ENCODE measurements around the gene TTLL3. TPM values are rescaled to one million over a fixed set of nuclear protein-coding genes. Genes with fewer than 3 reads are reported as not detected.
A peak's percentile ranks its signal among the peaks of the same experiment; 100 is the strongest.
"Not testable (repeated sequence)": the region's sequence is repeated elsewhere in the genome, so short reads cannot be mapped to it uniquely, and the experiment has no call there.

Gene TTLL3
- total RNA-seq, 3 donors from 2014 or later (not counting 1 experiment from before 2014, with no cell fraction given): 133 to 137 (median 136) TPM

- no peak for TF ChIP-seq CTCF (IDR thresholded peaks at IDR 0.05)
- Histone ChIP-seq H3K4me1 (ENCODE audit: control insufficient read depth, insufficient read depth, low read length) (peaks cover 36% of the 10 kb centered on the region), H3K9me3 (ENCODE audit: control insufficient read depth, insufficient read depth, low read length) (no peaks in the 10 kb centered on the region), H3K27ac (ENCODE audit: low read length) (no peak overlapping the region), H3K36me3 (ENCODE audit: control insufficient read depth, insufficient read depth, low read length) (no peaks in the 10 kb centered on the region), H3K27me3 (ENCODE audit: control insufficient read depth, insufficient read depth, low read length) (no peaks in the 10 kb centered on the region), H3K4me3 (ENCODE audit: low read length) (peak overlapping the region; percentile 31)
- no peak for ATAC-seq
- WGBS (ENCODE audit: insufficient coverage): 86% methylated on average over 5 of the region's 5 CpGs
- peak overlapping the region in 1 of 2 donors; percentile 84 for H3K27ac Mint-ChIP-seq
- H3K4me1 Mint-ChIP-seq: peaks cover 35 to 49% of the 10 kb centered on the region in 2 donors
- intact Hi-C loops (cut with micrococcal nuclease): loop anchor here (2.0 kb wide), 1 partner anchor 18 kb away; no protein-coding TSS in a partner anchor
- H3K27me3 Mint-ChIP-seq (ENCODE audit: low read depth in 2 of 2): no peaks in the 10 kb centered on the region
- H3K9me3 Mint-ChIP-seq: no peaks in the 10 kb centered on the region
- no peaks in the 10 kb centered on the region for H3K36me3 Mint-ChIP-seq
- DNase-seq: no peak
- H3K4me3 Mint-ChIP-seq: peak overlapping the region; percentile 77
Measured at GRCh38 chr3:9769012-9769411, 41.0 kb upstream of the TTLL3 start.

- no peak for TF ChIP-seq CTCF (IDR thresholded peaks at IDR 0.05)
Measured at GRCh38 chr3:9769426-9770275, 40.4 kb upstream of the TTLL3 start, which contains the start of gene CAMK1. TSS of gene CAMK1 (minus strand) at chr3:9769947. CDS start at chr3:9767749, 2,198 bp downstream.

GRCh38 chr3:9770276-9770812 lies 39.7 kb upstream of the TTLL3 start:
- peak overlapping the region in 1 of 2 donors; percentile 84 for H3K27ac Mint-ChIP-seq
- H3K36me3 ChIP-seq (ENCODE audit: control insufficient read depth, insufficient read depth, low read length): no peaks in the 10 kb centered on the region
- H3K9me3 ChIP-seq (ENCODE audit: control insufficient read depth, insufficient read depth, low read length): no peaks in the 10 kb centered on the region
- H3K27ac ChIP-seq (ENCODE audit: low read length): no peak overlapping the region
- no peaks in the 10 kb centered on the region for H3K27me3 Mint-ChIP-seq (ENCODE audit: low read depth in 2 of 2)
- peak overlapping the region; percentile 86 for H3K4me3 Mint-ChIP-seq
- intact Hi-C loops (cut with micrococcal nuclease): no loop called here
- 38% methylated on average over 14 of the region's 15 CpGs for WGBS (ENCODE audit: insufficient coverage)
- peaks cover 36% of the 10 kb centered on the region for H3K4me1 ChIP-seq (ENCODE audit: control insufficient read depth, insufficient read depth, low read length)
- no peaks in the 10 kb centered on the region for H3K36me3 Mint-ChIP-seq
- H3K9me3 Mint-ChIP-seq: no peaks in the 10 kb centered on the region
- H3K4me1 Mint-ChIP-seq: peaks cover 35 to 49% of the 10 kb centered on the region in 2 donors
- TF ChIP-seq CTCF (IDR thresholded peaks at IDR 0.05): no peak
- peak overlapping the region; percentile 31 for H3K4me3 ChIP-seq (ENCODE audit: low read length)
- H3K27me3 ChIP-seq (ENCODE audit: control insufficient read depth, insufficient read depth, low read length): no peaks in the 10 kb centered on the region
- ATAC-seq: peak in 1 of 3 donors; percentile 22
- no peak for DNase-seq

More at GRCh38 chr3:9769426-9770275, 40.4 kb upstream of the TTLL3 start, which contains the start of gene CAMK1:
- peaks cover 36% of the 10 kb centered on the region for H3K4me1 ChIP-seq (ENCODE audit: control insufficient read depth, insufficient read depth, low read length)
- no peak within 1 kb of the TSS for H3K27ac ChIP-seq (ENCODE audit: low read length)
- peak; percentile 57 to 64 for DNase-seq
- Mint-ChIP-seq H3K4me3 (peak within 1 kb of the TSS; percentile 86), H3K9me3 (no peaks in the 10 kb centered on the region), H3K4me1 (peaks cover 35 to 49% of the 10 kb centered on the region in 2 donors), H3K36me3 (no peaks in the 10 kb centered on the region), H3K27me3 (ENCODE audit: low read depth in 2 of 2) (no peaks in the 10 kb centered on the region), H3K27ac (peak within 1 kb of the TSS in 1 of 2 donors; percentile 84)
- peak; percentile 89 to 97 (median 96) for ATAC-seq
- H3K9me3 ChIP-seq (ENCODE audit: control insufficient read depth, insufficient read depth, low read length): no peaks in the 10 kb centered on the region
- H3K36me3 ChIP-seq (ENCODE audit: control insufficient read depth, insufficient read depth, low read length): no peaks in the 10 kb centered on the region
- intact Hi-C loops (cut with micrococcal nuclease): loop anchor here (2.0 kb wide), 1 partner anchor 19 kb away; no protein-coding TSS in a partner anchor
- WGBS (ENCODE audit: insufficient coverage): 16% methylated on average over 49 of the region's 49 CpGs
- H3K27me3 ChIP-seq (ENCODE audit: control insufficient read depth, insufficient read depth, low read length): no peaks in the 10 kb centered on the region
- H3K4me3 ChIP-seq (ENCODE audit: low read length): peak within 1 kb of the TSS; percentile 31

- not testable (repeated sequence) for H3K36me3 ChIP-seq (ENCODE audit: control insufficient read depth, insufficient read depth, low read length)
Measured at GRCh38 chr3:9771007-9771406, 39.1 kb upstream of the TTLL3 start.

More at GRCh38 chr3:9771007-9771406, 39.1 kb upstream of the TTLL3 start:
- peaks cover 36% of the 10 kb centered on the region for H3K4me1 ChIP-seq (ENCODE audit: control insufficient read depth, insufficient read depth, low read length)
- 100% methylated on average over 1 of the region's 2 CpGs for WGBS (ENCODE audit: insufficient coverage)
- Mint-ChIP-seq H3K27ac (peak overlapping the region in 1 of 2 donors; percentile 84), H3K4me1 (peaks cover 35 to 47% of the 10 kb centered on the region in 2 donors), H3K4me3 (peak overlapping the region; percentile 86)
- DNase-seq; H3K27me3 ChIP-seq (ENCODE audit: control insufficient read depth, insufficient read depth, low read length); H3K9me3 ChIP-seq (ENCODE audit: control insufficient read depth, insufficient read depth, low read length); H3K9me3 Mint-ChIP-seq; H3K27ac ChIP-seq (ENCODE audit: low read length); H3K27me3 Mint-ChIP-seq (ENCODE audit: low read depth in 2 of 2); H3K4me3 ChIP-seq (ENCODE audit: low read length); H3K36me3 Mint-ChIP-seq; ATAC-seq; intact Hi-C loops (cut with micrococcal nuclease): not testable (repeated sequence)
